HG03439 (cell line): ENCODE data around the gene CD248.

Experiments
- ATAC-seq: cut with Tn5 transposase; IDR thresholded peaks from one replicate; pipeline ENCODE4 v1.9.1; 2021; ENCODE audit warnings: mild to moderate bottlenecking, moderate library complexity; ENCODE audit not compliant: unreplicated experiment

The CD248 gene

GRCh38 chr11:66289548-66290329, 27.1 kb downstream of the CD248 start:
- peak; percentile 38 for ATAC-seq

GRCh38 chr11:66288671-66289547, 27.9 kb downstream of the CD248 start, which contains the start of gene YIF1A:
YIF1A (minus strand) TSS chr11:66289143; CDS start chr11:66288985, 158 bp downstream.
- ATAC-seq: peak; percentile 90

- ATAC-seq: no peak
Observed at GRCh38 chr11:66287889-66288670, 28.8 kb downstream of the CD248 start.

DNA sequence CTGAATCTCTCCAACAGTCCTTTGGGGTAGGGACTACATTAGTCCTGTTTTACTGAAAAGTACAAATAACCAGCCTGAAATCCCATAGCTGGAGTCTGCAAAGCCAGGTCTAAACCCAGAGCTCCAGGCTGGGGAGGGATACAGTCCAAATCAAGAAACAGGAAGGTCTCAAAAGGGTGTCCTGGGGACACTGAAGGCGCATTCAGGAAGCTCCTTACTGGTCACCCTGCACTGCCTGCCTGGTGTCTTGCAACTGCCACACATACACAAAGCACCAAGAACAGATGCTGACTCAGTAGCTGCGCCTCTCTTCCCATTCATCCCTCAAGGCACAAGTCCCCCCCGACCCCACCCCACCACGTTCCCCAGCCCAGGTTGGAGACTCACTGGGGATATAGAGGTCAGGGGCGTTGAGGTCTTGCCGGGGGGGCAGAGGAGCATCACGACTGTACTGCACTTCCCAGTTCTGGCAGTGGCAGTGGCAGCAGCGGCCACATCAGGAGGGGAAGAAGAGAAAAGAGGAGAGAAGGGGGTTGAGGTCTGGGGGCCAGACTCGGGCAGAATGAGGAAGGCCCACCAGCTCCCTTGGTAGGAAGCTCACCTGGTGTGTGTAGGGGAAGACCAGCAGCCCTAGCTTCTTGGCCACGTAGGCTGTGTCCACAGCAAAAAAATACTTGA, 29.5 kb downstream of the CD248 start:
- no peak for ATAC-seq

GRCh38 chr11:66286699-66287098, 30.1 kb downstream of the CD248 start:
- ATAC-seq: no peak

GRCh38 chr11:66285250-66285947, 31.4 kb downstream of the CD248 start:
- no peak for ATAC-seq

- ATAC-seq: no peak
Observed at GRCh38 chr11:66284526-66285078, 32.2 kb downstream of the CD248 start.

GRCh38 chr11:66283461-66284105, 33.3 kb downstream of the CD248 start:
- no peak for ATAC-seq

DNA sequence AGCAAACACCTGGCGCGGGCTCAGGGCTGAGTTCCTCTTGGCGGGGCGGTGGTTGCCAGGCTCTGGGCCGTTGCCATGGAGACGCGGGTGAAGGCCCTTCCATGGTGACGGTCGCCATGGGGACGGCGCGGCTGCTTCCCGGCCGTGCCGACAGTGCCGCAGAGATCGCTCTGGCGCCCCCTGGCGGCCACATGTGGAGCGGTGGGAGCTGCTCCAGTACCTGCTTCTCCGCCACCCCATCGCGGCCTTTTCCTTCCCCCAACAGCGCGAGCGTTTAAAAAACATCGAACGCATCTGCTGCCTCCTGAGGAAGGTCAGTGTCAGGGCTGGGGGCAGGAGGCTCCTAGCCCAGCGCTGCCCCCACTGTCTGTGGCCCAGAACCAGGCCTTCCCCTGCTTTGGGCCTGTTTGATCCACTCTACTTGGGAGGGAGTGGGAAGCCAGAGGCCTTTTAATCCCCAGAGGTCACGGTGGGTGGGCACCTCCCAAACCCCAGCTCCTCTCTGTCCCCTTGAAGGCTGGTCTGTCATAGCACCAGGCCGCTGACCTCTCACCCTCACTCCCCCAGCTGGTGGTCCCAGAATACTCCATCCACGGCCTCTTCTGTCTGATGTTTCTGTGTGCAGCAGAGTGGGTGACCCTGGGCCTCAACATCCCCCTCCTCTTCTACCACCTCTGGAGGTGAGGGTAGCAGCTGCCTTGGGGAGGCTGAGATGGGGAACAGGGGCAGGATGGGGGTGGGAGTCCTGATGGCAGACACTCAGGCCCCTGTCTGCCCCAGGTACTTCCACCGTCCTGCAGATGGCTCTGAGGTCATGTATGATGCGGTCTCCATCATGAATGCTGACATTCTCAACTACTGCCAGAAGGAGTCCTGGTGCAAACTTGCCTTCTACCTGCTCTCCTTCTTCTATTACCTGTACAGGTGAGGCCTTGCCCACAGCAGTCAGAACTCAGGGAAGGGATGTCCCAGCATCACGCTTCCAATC, 34.1 kb downstream of the CD248 start:
- ATAC-seq: peak; percentile 63

- no peak for ATAC-seq
Observed at GRCh38 chr11:66281776-66282467, 34.9 kb downstream of the CD248 start.

DNA sequence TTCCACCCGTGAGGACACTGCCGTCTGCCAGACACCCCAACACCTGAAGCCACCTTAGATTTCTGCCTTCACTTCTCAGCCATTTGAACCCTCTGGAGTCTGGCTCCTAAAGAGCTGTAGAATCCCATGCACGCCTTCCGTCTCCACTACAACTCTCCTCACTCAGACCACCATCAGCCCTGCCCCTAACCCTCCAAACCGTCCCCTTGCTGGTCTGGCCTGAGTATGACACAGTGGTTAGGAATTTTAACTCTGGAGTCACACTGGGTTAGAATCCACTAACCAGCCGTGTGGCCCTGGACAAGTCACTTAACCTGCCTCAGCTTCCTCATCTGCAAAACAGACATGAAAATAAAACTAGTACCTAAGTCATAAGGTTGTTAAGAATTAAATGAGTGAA, 35.8 kb downstream of the CD248 start:
- ATAC-seq: no peak

DNA sequence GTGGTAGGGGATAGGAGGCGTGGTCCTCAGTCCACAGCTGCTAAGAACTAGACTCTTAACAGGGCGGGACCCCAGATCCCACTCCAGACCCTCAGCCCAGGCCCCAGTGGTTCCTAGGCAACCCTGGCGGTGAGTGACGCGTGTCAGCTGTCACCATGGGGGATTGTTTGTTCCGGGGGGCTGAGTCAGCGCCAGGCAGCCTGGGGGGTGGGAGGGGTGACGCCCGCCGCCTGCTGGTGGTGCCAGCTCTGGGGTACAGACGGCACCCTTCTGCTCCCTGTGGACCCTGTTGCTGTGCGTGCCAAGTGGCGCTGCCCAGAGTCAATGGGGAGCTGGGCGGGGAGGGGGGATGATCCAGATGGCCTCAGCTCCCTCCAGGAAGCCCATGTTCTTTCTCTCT, 36.4 kb downstream of the CD248 start:
- no peak for ATAC-seq

DNA sequence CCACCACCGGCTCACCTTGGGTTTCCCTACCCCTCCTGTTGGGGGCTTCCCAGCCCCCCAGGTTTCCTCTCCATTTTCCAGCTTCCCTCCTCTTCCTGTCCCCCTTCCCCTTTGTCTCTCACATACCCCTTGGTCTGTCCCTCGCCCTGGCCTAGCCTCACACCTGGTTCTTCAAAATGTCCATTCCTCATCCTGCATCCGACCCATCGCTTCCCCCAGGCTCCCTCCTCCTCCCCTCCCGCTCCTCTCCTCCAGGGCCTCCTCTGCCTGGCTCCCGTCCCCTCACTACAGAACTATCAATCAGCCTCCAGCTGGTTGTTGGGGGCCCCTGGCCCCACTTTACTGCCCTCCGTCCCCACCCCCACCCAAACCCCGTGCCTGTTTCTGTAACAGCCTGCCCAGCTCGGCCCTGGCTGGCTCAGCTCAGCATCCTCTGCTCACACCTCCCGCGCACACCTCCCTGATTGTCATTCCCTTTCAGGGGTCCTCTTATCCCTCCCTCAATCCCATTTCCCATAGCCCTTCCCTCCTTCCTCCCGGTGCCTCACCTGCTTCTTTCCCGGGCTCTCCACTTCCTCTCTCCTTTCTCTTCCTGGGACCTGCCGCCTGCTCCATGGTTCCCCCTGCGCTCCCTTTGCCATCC, 37.6 kb downstream of the CD248 start:
- no peak for ATAC-seq

- ATAC-seq: no peak
Observed at GRCh38 chr11:66278363-66279091, 38.3 kb downstream of the CD248 start.

DNA sequence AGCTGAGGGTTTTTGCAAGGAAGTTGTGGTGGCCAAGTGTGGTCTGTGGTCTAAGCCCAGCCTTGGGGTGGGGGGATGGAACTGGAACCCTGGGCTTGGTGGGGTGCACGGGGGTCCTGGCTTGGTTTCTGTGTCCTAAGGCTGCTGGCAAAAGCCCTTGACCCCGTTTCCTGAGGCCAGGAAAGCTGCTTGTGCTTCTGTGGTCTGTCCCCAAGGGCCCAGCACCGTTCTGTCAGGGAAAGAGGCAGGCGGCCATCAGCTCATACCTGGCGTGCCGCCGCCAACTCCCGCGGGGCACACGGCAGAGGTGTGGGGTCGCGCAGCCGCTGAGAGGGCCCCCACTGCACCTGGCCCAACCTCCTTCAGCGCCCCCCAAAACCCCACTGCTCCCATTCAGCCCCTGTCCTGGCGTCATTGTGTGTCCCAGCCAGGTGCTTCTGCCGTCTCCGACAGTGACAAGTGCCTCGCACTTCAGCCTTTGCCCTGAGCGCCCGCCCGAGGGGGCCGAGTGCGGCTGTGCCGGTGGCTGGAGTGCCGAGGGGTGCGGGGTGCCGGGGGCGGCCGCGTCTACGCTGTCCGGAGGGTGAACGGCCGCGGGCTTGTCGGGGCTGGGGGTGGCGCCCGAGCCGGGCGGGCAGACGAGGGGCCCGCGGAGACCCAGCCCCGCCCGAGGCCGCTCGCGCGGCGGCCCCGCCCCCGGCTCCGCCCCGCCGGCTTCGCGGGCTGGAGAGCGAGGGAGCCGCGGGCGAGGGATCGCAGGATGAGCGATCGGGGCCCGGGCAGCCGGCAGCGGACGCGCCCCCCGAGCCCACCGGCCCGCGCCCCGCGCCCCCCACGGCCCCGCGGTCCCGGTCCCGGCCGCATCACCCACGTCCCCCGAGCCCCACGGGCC, 39.1 kb downstream of the CD248 start, which contains the start of gene CNIH2:
Gene CNIH2 (plus strand): TSS at position 705 of the 892 bp plus-strand sequence. CDS start 282 bp downstream, outside the sequence.
- ATAC-seq: no peak
